DND-41 (cell line): ENCODE data around the gene SKAP1.

Experiments
- EZH2 ChIP-seq: IDR thresholded peaks from 3 replicates; pipeline ENCODE4 v1.6.1; 2012; ENCODE audit warnings: borderline replicate concordance, low read depth, mild to moderate bottlenecking, moderate library complexity, low read length, inconsistent platforms; ENCODE audit not compliant: severe bottlenecking
- TF ChIP-seq, protein P1 (sequence below): IDR thresholded peaks from 2 replicates; pipeline ENCODE4 v1.5.1; 2012; ENCODE audit warnings: borderline replicate concordance, low read length, moderate library complexity, mild to moderate bottlenecking; ENCODE audit not compliant: poor library complexity, severe bottlenecking; ENCODE audit errors: extremely low read depth

DNA sequence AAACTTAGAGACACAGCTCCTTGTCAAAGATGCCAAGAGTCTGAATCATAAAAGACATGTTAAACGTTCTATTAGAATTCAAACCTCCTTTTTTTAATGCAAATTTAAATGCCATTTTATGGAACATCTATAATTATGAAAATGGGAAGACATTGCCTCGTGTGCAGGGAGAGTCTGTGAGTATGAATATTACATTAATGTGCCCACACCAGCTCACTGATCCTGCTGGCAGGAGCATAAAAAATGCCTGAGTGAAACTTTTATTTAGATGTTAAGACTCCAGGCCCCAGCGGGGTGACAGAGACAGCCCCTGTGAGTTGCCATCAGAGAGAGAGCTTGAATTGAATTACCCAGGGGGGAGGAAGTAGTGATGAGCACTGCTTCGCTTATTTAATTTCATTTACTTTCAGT is 237.7 kb downstream of the SKAP1 start:
- TF ChIP-seq, protein P1, sequence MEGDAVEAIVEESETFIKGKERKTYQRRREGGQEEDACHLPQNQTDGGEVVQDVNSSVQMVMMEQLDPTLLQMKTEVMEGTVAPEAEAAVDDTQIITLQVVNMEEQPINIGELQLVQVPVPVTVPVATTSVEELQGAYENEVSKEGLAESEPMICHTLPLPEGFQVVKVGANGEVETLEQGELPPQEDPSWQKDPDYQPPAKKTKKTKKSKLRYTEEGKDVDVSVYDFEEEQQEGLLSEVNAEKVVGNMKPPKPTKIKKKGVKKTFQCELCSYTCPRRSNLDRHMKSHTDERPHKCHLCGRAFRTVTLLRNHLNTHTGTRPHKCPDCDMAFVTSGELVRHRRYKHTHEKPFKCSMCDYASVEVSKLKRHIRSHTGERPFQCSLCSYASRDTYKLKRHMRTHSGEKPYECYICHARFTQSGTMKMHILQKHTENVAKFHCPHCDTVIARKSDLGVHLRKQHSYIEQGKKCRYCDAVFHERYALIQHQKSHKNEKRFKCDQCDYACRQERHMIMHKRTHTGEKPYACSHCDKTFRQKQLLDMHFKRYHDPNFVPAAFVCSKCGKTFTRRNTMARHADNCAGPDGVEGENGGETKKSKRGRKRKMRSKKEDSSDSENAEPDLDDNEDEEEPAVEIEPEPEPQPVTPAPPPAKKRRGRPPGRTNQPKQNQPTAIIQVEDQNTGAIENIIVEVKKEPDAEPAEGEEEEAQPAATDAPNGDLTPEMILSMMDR = no peak
- no peak for TF ChIP-seq EZH2
